ENCODE measurements around the gene PBRM1. TPM values are rescaled to one million over a fixed set of nuclear protein-coding genes. Genes with fewer than 3 reads are reported as not detected.

PBRM1 gene
- total and polyA plus RNA-seq, 2 of the 13 experiments (the other 11 are each of a cell fraction or from before 2014, with no cell fraction given), result 10.9 to 33.2 TPM

- TF ChIP-seq, protein P1, sequence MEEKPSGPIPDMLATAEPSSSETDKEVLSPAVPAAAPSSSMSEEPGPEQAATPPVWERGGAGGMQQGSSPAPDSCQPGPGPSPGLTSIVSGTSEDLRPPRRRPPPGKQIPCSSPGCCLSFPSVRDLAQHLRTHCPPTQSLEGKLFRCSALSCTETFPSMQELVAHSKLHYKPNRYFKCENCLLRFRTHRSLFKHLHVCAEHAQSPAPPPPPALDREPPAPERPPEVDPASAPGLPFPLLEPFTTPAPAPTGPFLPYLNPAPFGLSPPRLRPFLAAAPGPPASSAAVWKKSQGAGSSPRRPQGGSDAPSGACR (CRISPR knock-in tag; IDR thresholded peaks at IDR 0.05), result peak; percentile 78; the same call in 1 of the 2 replicates
- TF ChIP-seq ELF3 (CRISPR knock-in tag; IDR thresholded peaks at IDR 0.05) (peak; percentile 26; the same call in 1 of the 2 replicates), ZNF670 (CRISPR knock-in tag; IDR thresholded peaks at IDR 0.05; ENCODE audit: borderline replicate concordance) (no peak), ATAD3A (CRISPR knock-in tag; IDR thresholded peaks at IDR 0.05) (no peak), MED13 (CRISPR knock-in tag; IDR thresholded peaks at IDR 0.05) (peak; percentile 80), THAP8 (CRISPR knock-in tag; IDR thresholded peaks at IDR 0.05; ENCODE audit: borderline replicate concordance) (no peak), ARID4A (CRISPR knock-in tag; IDR thresholded peaks at IDR 0.05; ENCODE audit: borderline replicate concordance) (peak; percentile 94), DR1 (CRISPR knock-in tag; IDR thresholded peaks at IDR 0.05) (peak; percentile 67; the same call in 1 of the 2 replicates), SAFB2 (CRISPR knock-in tag; IDR thresholded peaks at IDR 0.05; ENCODE audit: borderline replicate concordance, low read depth) (no peak), HHEX (CRISPR knock-in tag; IDR thresholded peaks at IDR 0.05) (peak; percentile 91), ZNF275 (CRISPR knock-in tag; IDR thresholded peaks at IDR 0.05; ENCODE audit: borderline replicate concordance) (peak; percentile 50; the same call in 1 of the 2 replicates), TGIF2 (CRISPR knock-in tag; IDR thresholded peaks at IDR 0.05) (peak; percentile 98)
- TF ChIP-seq, protein P2, sequence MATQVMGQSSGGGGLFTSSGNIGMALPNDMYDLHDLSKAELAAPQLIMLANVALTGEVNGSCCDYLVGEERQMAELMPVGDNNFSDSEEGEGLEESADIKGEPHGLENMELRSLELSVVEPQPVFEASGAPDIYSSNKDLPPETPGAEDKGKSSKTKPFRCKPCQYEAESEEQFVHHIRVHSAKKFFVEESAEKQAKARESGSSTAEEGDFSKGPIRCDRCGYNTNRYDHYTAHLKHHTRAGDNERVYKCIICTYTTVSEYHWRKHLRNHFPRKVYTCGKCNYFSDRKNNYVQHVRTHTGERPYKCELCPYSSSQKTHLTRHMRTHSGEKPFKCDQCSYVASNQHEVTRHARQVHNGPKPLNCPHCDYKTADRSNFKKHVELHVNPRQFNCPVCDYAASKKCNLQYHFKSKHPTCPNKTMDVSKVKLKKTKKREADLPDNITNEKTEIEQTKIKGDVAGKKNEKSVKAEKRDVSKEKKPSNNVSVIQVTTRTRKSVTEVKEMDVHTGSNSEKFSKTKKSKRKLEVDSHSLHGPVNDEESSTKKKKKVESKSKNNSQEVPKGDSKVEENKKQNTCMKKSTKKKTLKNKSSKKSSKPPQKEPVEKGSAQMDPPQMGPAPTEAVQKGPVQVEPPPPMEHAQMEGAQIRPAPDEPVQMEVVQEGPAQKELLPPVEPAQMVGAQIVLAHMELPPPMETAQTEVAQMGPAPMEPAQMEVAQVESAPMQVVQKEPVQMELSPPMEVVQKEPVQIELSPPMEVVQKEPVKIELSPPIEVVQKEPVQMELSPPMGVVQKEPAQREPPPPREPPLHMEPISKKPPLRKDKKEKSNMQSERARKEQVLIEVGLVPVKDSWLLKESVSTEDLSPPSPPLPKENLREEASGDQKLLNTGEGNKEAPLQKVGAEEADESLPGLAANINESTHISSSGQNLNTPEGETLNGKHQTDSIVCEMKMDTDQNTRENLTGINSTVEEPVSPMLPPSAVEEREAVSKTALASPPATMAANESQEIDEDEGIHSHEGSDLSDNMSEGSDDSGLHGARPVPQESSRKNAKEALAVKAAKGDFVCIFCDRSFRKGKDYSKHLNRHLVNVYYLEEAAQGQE (IDR thresholded peaks at IDR 0.05; ENCODE audit: borderline replicate concordance in 1 of 2, low read depth in 1 of 2, low read length in 2 of 2), result peak in 1 of 2 experiments; percentile 57; a peak in 1 of 4 replicates
Observed at GRCh38 chr3:52704611-52705437, 19.1 kb upstream of the PBRM1 start (continued).
